ENCODE results near the gene HEMGN.
"Not testable (repeated sequence)": the region's sequence is repeated elsewhere in the genome, so short reads cannot be mapped to it uniquely, and the experiment has no call there.

HEMGN gene

GRCh38 chr9:97938081-97938644 lies at the start of gene HEMGN:
TSS of gene HEMGN (minus strand) at chr9:97938172. CDS start at chr9:97938136, 36 bp downstream.
- no peak for DNase-seq

- DNase-seq = no peak
Measured at GRCh38 chr9:97987487-97987886, 49.5 kb upstream of the HEMGN start.

- no peak for DNase-seq
Measured at GRCh38 chr9:97985058-97985861, 47.3 kb upstream of the HEMGN start.

GRCh38 chr9:97984188-97985057 lies 46.5 kb upstream of the HEMGN start:
- DNase-seq = peak; percentile 85

- DNase-seq = peak; percentile 55
Measured at GRCh38 chr9:97983589-97984187, 45.7 kb upstream of the HEMGN start.

GRCh38 chr9:97982683-97983588 lies 45.0 kb upstream of the HEMGN start, which contains the start of gene ANP32B:
TSS of gene ANP32B (plus strand) at chr9:97983341. CDS start at chr9:97983556, 215 bp downstream.
- peak; percentile 96 for DNase-seq

GRCh38 chr9:97981846-97982682 lies 44.1 kb upstream of the HEMGN start:
- DNase-seq = no peak

- DNase-seq = no peak
Measured at GRCh38 chr9:97980918-97981845, 43.2 kb upstream of the HEMGN start.

GRCh38 chr9:97980479-97980803 lies 42.5 kb upstream of the HEMGN start:
- DNase-seq = no peak

- no peak for DNase-seq
Measured at GRCh38 chr9:97979788-97980478, 42.0 kb upstream of the HEMGN start.

GRCh38 chr9:97978371-97979130 lies 40.6 kb upstream of the HEMGN start:
- DNase-seq = no peak

GRCh38 chr9:97976633-97977032 lies 38.7 kb upstream of the HEMGN start:
- not testable (repeated sequence) for DNase-seq

- DNase-seq = no peak
Measured at GRCh38 chr9:97975376-97975775, 37.4 kb upstream of the HEMGN start.

- no peak for DNase-seq
Measured at GRCh38 chr9:97972753-97973152, 34.8 kb upstream of the HEMGN start.

- no peak for DNase-seq
Measured at GRCh38 chr9:97970165-97970564, 32.2 kb upstream of the HEMGN start.

GRCh38 chr9:97969014-97969413 lies 31.0 kb upstream of the HEMGN start:
- no peak for DNase-seq

GRCh38 chr9:97966493-97966892 lies 28.5 kb upstream of the HEMGN start:
- no peak for DNase-seq

- DNase-seq = no peak
Measured at GRCh38 chr9:97964901-97965300, 26.9 kb upstream of the HEMGN start.

GRCh38 chr9:97963232-97963631 lies 25.3 kb upstream of the HEMGN start:
- DNase-seq = no peak
